Measurements from ENCODE around the gene SDCBP2. TPM values are rescaled to one million over a fixed set of nuclear protein-coding genes. Genes with fewer than 3 reads are reported as not detected.

Gene SDCBP2
- total and polyA plus RNA-seq, 2 of the 8 experiments (the other 6 are each of a cell fraction or from before 2014, with no cell fraction given): 4.2 to 6.7 TPM

DNA sequence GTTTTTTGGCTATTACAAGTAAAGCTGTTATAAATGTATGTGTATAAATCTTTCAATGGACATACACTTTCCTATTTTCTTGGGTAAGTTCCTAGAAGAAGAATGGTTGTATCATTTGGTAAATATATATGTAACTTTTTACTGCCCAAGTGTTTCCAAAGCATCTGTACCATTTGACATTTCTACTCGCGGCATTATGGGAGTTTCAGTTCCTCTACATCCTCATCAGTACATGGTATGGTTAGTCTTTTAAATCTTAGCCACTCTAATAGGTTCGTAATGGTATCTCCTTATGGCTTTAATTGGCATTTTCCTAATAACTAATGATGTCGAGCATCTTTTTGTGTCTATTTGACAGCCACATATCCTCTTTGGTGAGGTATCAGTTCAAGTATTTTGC is 49.9 kb downstream of the SDCBP2 start (continued):
- TF ChIP-seq CHD7 (IDR thresholded peaks at IDR 0.05; ENCODE audit: insufficient replicate concordance, low read length) (no peak), POLR2AphosphoS5 (IDR thresholded peaks at IDR 0.05; ENCODE audit: low read depth, low read length) (no peak), HDAC6 (IDR thresholded peaks at IDR 0.05; ENCODE audit: low read depth, low read length) (no peak)

All from H1 (cell line).